ENCODE results near the gene MYBBP1A.
"Not testable (repeated sequence)": the region's sequence is repeated elsewhere in the genome, so short reads cannot be mapped to it uniquely, and the experiment has no call there.

Gene MYBBP1A

GRCh38 chr17:4554997-4555799, at the start of gene MYBBP1A:
TSS of gene MYBBP1A (minus strand) at chr17:4555384. CDS start at chr17:4555324, 60 bp downstream.
- DNase-seq (ENCODE audit: insufficient read length, low spot score) (peak; percentile 100), FAIRE-seq (peak; percentile 99)

- not testable (repeated sequence) for DNase-seq (ENCODE audit: insufficient read length, low spot score); FAIRE-seq
These were observed 49.6 kb upstream of the MYBBP1A start for GRCh38 chr17:4604736-4605135.

- FAIRE-seq (no peak), DNase-seq (ENCODE audit: insufficient read length, low spot score) (no peak)
These were observed 49.0 kb upstream of the MYBBP1A start for GRCh38 chr17:4604111-4604644.

GRCh38 chr17:4602041-4602440, 46.9 kb upstream of the MYBBP1A start:
- FAIRE-seq: no peak
- DNase-seq (ENCODE audit: insufficient read length, low spot score): no peak

GRCh38 chr17:4601326-4601725, 46.1 kb upstream of the MYBBP1A start:
- FAIRE-seq (no peak), DNase-seq (ENCODE audit: insufficient read length, low spot score) (no peak)

- FAIRE-seq (no peak), DNase-seq (ENCODE audit: insufficient read length, low spot score) (no peak)
These were observed 45.4 kb upstream of the MYBBP1A start for GRCh38 chr17:4600563-4600962.

- no peak for FAIRE-seq
- DNase-seq (ENCODE audit: insufficient read length, low spot score): no peak
These were observed 44.5 kb upstream of the MYBBP1A start for GRCh38 chr17:4599505-4600281.

- FAIRE-seq (no peak), DNase-seq (ENCODE audit: insufficient read length, low spot score) (no peak)
These were observed 43.8 kb upstream of the MYBBP1A start for GRCh38 chr17:4598776-4599504.

GRCh38 chr17:4597975-4598374, 42.8 kb upstream of the MYBBP1A start:
- no peak for DNase-seq (ENCODE audit: insufficient read length, low spot score)
- FAIRE-seq: no peak

GRCh38 chr17:4596636-4597380, 41.6 kb upstream of the MYBBP1A start:
- FAIRE-seq: no peak
- no peak for DNase-seq (ENCODE audit: insufficient read length, low spot score)

- FAIRE-seq; DNase-seq (ENCODE audit: insufficient read length, low spot score): not testable (repeated sequence)
These were observed 40.6 kb upstream of the MYBBP1A start for GRCh38 chr17:4595685-4596342.

GRCh38 chr17:4594931-4595684, 39.9 kb upstream of the MYBBP1A start:
- FAIRE-seq: peak; percentile 51
- peak; percentile 66 for DNase-seq (ENCODE audit: insufficient read length, low spot score)

- FAIRE-seq (no peak), DNase-seq (ENCODE audit: insufficient read length, low spot score) (no peak)
These were observed 39.2 kb upstream of the MYBBP1A start for GRCh38 chr17:4594406-4594805.

GRCh38 chr17:4593021-4593421, 37.8 kb upstream of the MYBBP1A start:
- no peak for DNase-seq (ENCODE audit: insufficient read length, low spot score)

GRCh38 chr17:4592240-4593005, 37.2 kb upstream of the MYBBP1A start:
- FAIRE-seq (no peak), DNase-seq (ENCODE audit: insufficient read length, low spot score) (no peak)

More at GRCh38 chr17:4593021-4593421, 37.8 kb upstream of the MYBBP1A start:
- no peak for FAIRE-seq

- FAIRE-seq (no peak), DNase-seq (ENCODE audit: insufficient read length, low spot score) (no peak)
These were observed 36.3 kb upstream of the MYBBP1A start for GRCh38 chr17:4591529-4591928.

GRCh38 chr17:4590981-4591453, 35.8 kb upstream of the MYBBP1A start:
- no peak for FAIRE-seq

GRCh38 chr17:4590042-4590441, 34.9 kb upstream of the MYBBP1A start:
- not testable (repeated sequence) for DNase-seq (ENCODE audit: insufficient read length, low spot score); FAIRE-seq

More at GRCh38 chr17:4590981-4591453, 35.8 kb upstream of the MYBBP1A start:
- no peak for DNase-seq (ENCODE audit: insufficient read length, low spot score)

Data from GM19239 (cell line).